ENCODE measurements around the gene PCBP3.

- TF ChIP-seq CTCF (conservative IDR thresholded peaks at IDR 0.05) (no peak), EZH2 (IDR thresholded peaks at IDR 0.05; ENCODE audit: low read depth) (no peak)
Measured at GRCh38 chr21:45786660-45787059, 143.1 kb downstream of the PCBP3 start.
